ENCODE measurements around the gene RTEL1. TPM values are rescaled to one million over a fixed set of nuclear protein-coding genes. Genes with fewer than 3 reads are reported as not detected.

Gene RTEL1
- polyA plus RNA-seq, 1 donor from 2014 or later = 29.2 TPM

DNA sequence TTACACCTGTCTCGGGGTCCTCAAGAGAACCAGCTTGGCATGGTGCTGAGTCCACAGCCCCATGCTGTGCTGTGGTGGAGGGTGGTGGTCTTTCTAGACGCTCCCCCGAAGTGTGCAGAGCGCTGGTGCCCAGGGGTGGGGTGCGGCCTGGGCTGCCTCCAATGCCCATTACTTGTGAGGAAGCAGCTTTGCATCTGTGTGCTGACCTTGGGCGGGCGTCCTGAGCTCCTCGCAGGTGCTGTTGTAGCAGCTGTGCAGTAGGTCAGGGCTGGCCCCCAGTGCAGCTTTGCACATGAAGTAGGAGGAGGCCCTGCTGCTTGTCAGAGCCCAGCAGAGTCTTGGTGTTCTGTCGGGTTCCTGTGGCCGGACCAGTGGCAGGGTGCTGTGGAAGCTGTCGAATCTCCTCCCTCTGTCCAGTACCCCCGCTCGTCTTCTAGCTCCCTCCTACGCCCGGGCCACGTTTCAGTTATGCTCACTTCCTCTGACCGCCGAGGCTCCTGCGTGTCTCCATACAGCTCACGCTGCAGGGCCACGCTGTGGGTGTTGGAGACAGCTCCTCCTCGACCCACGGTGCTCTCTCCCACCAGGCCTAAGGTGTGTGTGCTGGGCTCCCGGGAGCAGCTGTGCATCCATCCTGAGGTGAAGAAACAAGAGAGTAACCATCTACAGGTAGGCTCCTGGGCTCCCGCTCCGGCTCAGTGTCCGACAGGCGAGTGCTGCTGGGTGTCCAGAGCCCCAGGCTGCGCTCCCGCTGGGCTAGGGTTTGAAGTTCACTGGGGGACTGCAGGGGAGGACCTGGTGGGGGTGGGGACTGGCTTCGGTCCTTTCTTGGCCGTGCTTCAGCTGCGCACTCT, 4.1 kb downstream of the RTEL1 start:
- H3K4me3 ChIP-seq (ENCODE audit: low read length) = no peak overlapping the region
- H3K9me2 ChIP-seq (ENCODE audit: insufficient read depth, low read length) = no peaks in the 10 kb centered on the region
- H3F3A ChIP-seq (ENCODE audit: insufficient read depth, low read length, poor library complexity, severe bottlenecking) = no peaks in the 10 kb centered on the region
- no peaks in the 10 kb centered on the region for H4K20me1 ChIP-seq (ENCODE audit: insufficient read depth)
- H3K9me3 ChIP-seq (ENCODE audit: low read length) = no peaks in the 10 kb centered on the region
- H3K36me3 ChIP-seq (ENCODE audit: insufficient read depth, low read length) = no peaks in the 10 kb centered on the region
- H3K27ac ChIP-seq (ENCODE audit: low read length) = no peak overlapping the region
- H3K79me2 ChIP-seq (replicated peaks; ENCODE audit: insufficient read depth, low read length) = no peaks in the 10 kb centered on the region
- H3K4me2 ChIP-seq (ENCODE audit: low read length) = no peak overlapping the region
- H3K9ac ChIP-seq (ENCODE audit: low read length) = no peak overlapping the region
- no peak for TF ChIP-seq SMC3 (conservative IDR thresholded peaks at IDR 0.05; ENCODE audit: poor library complexity)
- no peak for TF ChIP-seq POLR2AphosphoS5 (IDR thresholded peaks at IDR 0.05)
- no peak for TF ChIP-seq RAD21 (conservative IDR thresholded peaks at IDR 0.05)
- TF ChIP-seq, protein P1, sequence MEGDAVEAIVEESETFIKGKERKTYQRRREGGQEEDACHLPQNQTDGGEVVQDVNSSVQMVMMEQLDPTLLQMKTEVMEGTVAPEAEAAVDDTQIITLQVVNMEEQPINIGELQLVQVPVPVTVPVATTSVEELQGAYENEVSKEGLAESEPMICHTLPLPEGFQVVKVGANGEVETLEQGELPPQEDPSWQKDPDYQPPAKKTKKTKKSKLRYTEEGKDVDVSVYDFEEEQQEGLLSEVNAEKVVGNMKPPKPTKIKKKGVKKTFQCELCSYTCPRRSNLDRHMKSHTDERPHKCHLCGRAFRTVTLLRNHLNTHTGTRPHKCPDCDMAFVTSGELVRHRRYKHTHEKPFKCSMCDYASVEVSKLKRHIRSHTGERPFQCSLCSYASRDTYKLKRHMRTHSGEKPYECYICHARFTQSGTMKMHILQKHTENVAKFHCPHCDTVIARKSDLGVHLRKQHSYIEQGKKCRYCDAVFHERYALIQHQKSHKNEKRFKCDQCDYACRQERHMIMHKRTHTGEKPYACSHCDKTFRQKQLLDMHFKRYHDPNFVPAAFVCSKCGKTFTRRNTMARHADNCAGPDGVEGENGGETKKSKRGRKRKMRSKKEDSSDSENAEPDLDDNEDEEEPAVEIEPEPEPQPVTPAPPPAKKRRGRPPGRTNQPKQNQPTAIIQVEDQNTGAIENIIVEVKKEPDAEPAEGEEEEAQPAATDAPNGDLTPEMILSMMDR (IDR thresholded peaks at IDR 0.05; ENCODE audit: poor library complexity, severe bottlenecking) = no peak
- TF ChIP-seq, protein P2, sequence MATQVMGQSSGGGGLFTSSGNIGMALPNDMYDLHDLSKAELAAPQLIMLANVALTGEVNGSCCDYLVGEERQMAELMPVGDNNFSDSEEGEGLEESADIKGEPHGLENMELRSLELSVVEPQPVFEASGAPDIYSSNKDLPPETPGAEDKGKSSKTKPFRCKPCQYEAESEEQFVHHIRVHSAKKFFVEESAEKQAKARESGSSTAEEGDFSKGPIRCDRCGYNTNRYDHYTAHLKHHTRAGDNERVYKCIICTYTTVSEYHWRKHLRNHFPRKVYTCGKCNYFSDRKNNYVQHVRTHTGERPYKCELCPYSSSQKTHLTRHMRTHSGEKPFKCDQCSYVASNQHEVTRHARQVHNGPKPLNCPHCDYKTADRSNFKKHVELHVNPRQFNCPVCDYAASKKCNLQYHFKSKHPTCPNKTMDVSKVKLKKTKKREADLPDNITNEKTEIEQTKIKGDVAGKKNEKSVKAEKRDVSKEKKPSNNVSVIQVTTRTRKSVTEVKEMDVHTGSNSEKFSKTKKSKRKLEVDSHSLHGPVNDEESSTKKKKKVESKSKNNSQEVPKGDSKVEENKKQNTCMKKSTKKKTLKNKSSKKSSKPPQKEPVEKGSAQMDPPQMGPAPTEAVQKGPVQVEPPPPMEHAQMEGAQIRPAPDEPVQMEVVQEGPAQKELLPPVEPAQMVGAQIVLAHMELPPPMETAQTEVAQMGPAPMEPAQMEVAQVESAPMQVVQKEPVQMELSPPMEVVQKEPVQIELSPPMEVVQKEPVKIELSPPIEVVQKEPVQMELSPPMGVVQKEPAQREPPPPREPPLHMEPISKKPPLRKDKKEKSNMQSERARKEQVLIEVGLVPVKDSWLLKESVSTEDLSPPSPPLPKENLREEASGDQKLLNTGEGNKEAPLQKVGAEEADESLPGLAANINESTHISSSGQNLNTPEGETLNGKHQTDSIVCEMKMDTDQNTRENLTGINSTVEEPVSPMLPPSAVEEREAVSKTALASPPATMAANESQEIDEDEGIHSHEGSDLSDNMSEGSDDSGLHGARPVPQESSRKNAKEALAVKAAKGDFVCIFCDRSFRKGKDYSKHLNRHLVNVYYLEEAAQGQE (IDR thresholded peaks at IDR 0.05; ENCODE audit: borderline replicate concordance) = no peak
- TF ChIP-seq EZH2 (IDR thresholded peaks at IDR 0.05; ENCODE audit: borderline replicate concordance, insufficient read depth, low read length, poor library complexity, severe bottlenecking) = no peak
- no peak for TF ChIP-seq EP300 (conservative IDR thresholded peaks at IDR 0.05; ENCODE audit: poor library complexity, severe bottlenecking)
- TF ChIP-seq MXI1 (conservative IDR thresholded peaks at IDR 0.05; ENCODE audit: poor library complexity, severe bottlenecking) = no peak
- no peak for TF ChIP-seq TAF1 (IDR thresholded peaks at IDR 0.05; ENCODE audit: low read depth)
- no peak overlapping the region for H2AFZ ChIP-seq (ENCODE audit: low read depth, low read length)
- H3K27me3 ChIP-seq (ENCODE audit: insufficient read depth, low read depth, low read length) = no peaks in the 10 kb centered on the region

DNA sequence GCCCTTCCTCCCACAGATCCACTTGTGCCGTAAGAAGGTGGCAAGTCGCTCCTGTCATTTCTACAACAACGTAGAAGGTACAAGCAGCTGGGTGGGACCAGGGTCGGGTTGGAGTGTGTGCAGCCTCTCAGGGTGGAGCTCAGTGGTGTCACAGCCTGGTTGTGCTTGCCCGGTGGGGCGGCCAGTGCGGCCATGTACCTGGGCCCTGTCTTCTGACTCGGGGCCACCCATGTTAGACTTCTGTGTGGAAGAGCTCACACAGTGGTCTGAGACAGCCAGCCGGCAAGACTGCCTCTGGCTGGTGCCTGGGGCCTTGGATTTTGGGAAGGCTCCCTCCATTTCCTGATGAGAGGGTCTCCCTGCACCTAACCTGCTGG, 4.7 kb downstream of the RTEL1 start:
- Histone ChIP-seq H4K20me1 (ENCODE audit: insufficient read depth) (no peaks in the 10 kb centered on the region), H3K9ac (ENCODE audit: low read length) (no peak overlapping the region), H3F3A (ENCODE audit: insufficient read depth, low read length, poor library complexity, severe bottlenecking) (no peaks in the 10 kb centered on the region), H3K9me3 (ENCODE audit: low read length) (no peaks in the 10 kb centered on the region), H3K4me3 (ENCODE audit: low read length) (no peak overlapping the region), H2AFZ (ENCODE audit: low read depth, low read length) (no peak overlapping the region), H3K36me3 (ENCODE audit: insufficient read depth, low read length) (no peaks in the 10 kb centered on the region), H3K79me2 (replicated peaks; ENCODE audit: insufficient read depth, low read length) (no peaks in the 10 kb centered on the region), H3K27me3 (ENCODE audit: insufficient read depth, low read depth, low read length) (no peaks in the 10 kb centered on the region), H3K4me2 (ENCODE audit: low read length) (no peak overlapping the region), H3K27ac (ENCODE audit: low read length) (no peak overlapping the region), H3K9me2 (ENCODE audit: insufficient read depth, low read length) (no peaks in the 10 kb centered on the region)
- TF ChIP-seq POLR2AphosphoS5 (IDR thresholded peaks at IDR 0.05) = no peak
- TF ChIP-seq, protein P2 (IDR thresholded peaks at IDR 0.05; ENCODE audit: borderline replicate concordance) = no peak
- no peak for TF ChIP-seq RAD21 (conservative IDR thresholded peaks at IDR 0.05)
- TF ChIP-seq TAF1 (IDR thresholded peaks at IDR 0.05; ENCODE audit: low read depth) = no peak
- no peak for TF ChIP-seq MXI1 (conservative IDR thresholded peaks at IDR 0.05; ENCODE audit: poor library complexity, severe bottlenecking)
- TF ChIP-seq EP300 (conservative IDR thresholded peaks at IDR 0.05; ENCODE audit: poor library complexity, severe bottlenecking) = no peak
- TF ChIP-seq SMC3 (conservative IDR thresholded peaks at IDR 0.05; ENCODE audit: poor library complexity) = no peak
- no peak for TF ChIP-seq EZH2 (IDR thresholded peaks at IDR 0.05; ENCODE audit: borderline replicate concordance, insufficient read depth, low read length, poor library complexity, severe bottlenecking)
- TF ChIP-seq, protein P1 (IDR thresholded peaks at IDR 0.05; ENCODE audit: poor library complexity, severe bottlenecking) = no peak
